Gastroesophageal sphincter (tissue), 4 donors: ENCODE data around the gene CHRNA9. TPM values are rescaled to one million over a fixed set of nuclear protein-coding genes. Genes with fewer than 3 reads are reported as not detected.

Source experiments
- ATAC-seq: fragments of 150-250 bp; one replicate; pipeline ENCODE4 v1.9.1; 2016; ENCODE audit warnings: mild to moderate bottlenecking, moderate library complexity
- H3K27ac ChIP-seq, 4 donors: fragments of 200-600 bp; sonication (generic) in 3 of 4; 1 replicate in 3 of 4; 2 replicates in 1 of 4; pipeline ENCODE4 v1.5.1; 2016 to 2019
- H3K27me3 ChIP-seq: fragments of 200-600 bp; sonication (generic); one replicate; pipeline ENCODE4 v1.5.1; 2019
- H3K36me3 ChIP-seq, 2 donors: fragments of 200-600 bp; sonication (generic); one replicate each; pipeline ENCODE4 v1.5.1; 2019; ENCODE audit warnings: control low read depth in 1 of 2
- H3K4me1 ChIP-seq, 3 donors: fragments of 200-600 bp; sonication (generic); 1 replicate in 2 of 3; 2 replicates in 1 of 3; pipeline ENCODE4 v1.5.1; 2016 to 2019; ENCODE audit warnings: control low read depth in 2 of 3
- H3K4me3 ChIP-seq, 2 donors: fragments of 200-600 bp; sonication (generic); one replicate each; pipeline ENCODE4 v1.5.1; 2019; ENCODE audit warnings: mild to moderate bottlenecking in 1 of 2, moderate library complexity in 1 of 2
- H3K9me3 ChIP-seq, 3 donors: fragments of 200-600 bp; sonication (generic); one replicate each; pipeline ENCODE4 v1.5.1; 2017 to 2019; ENCODE audit warnings: control low read depth in 2 of 3
- CTCF ChIP-seq, 4 experiments: fragments of 200-600 bp in 2 of 4; fragments of 450-650 bp in 2 of 4; sonication (generic) in 1 of 4; IDR thresholded peaks; one replicate each; pipeline ENCODE4 v1.5.1; 2017 to 2019; ENCODE audit warnings: antibody characterized with exemption in 4 of 4, mild to moderate bottlenecking in 2 of 4, moderate library complexity in 2 of 4
- EP300 ChIP-seq: sonication (generic); formaldehyde crosslinking; IDR thresholded peaks from one replicate; pipeline ENCODE4 v1.6.1; 2017; ENCODE audit warnings: antibody characterized with exemption, mild to moderate bottlenecking
- POLR2A ChIP-seq, 2 donors: fragments of 450-650 bp; IDR thresholded peaks; one replicate each; pipeline ENCODE4 v1.6.1; 2017; ENCODE audit warnings: antibody characterized with exemption in 2 of 2, mild to moderate bottlenecking in 2 of 2, moderate library complexity in 1 of 2
- POLR2AphosphoS5 ChIP-seq: sonication (generic); formaldehyde crosslinking; IDR thresholded peaks from one replicate; pipeline ENCODE4 v1.6.1; 2017; ENCODE audit warnings: antibody characterized with exemption
- WGBS, 2 donors: methylation state at CpG; one replicate each; pipeline ENCODE4 v1.1.5; 2018; ENCODE audit warnings: low coverage in 1 of 2; 5-methylcytosine and 5-hydroxymethylcytosine counted together
- total RNA-seq, 4 donors: library from RNA; depleted of rRNA; stranded (reverse); fragments of >200 nt; gene quantifications; one replicate each; pipeline ENCODE4 v1.1.0, GENCODE V29; 2016

Gene CHRNA9
- total RNA-seq, 4 donors from 2014 or later, result not detected

- Histone ChIP-seq H3K9me3 (no peaks in the 10 kb centered on the region), H3K36me3 (no peaks in the 10 kb centered on the region), H3K4me1 (no peaks in the 10 kb centered on the region), H3K4me3 (no peak overlapping the region), H3K27ac (no peak overlapping the region), H3K27me3 (no peaks in the 10 kb centered on the region)
- TF ChIP-seq POLR2A (IDR thresholded peaks at IDR 0.05), result no peak
- no peak for TF ChIP-seq CTCF (IDR thresholded peaks at IDR 0.05)
- no peak for TF ChIP-seq POLR2AphosphoS5
- no peak for TF ChIP-seq EP300
- WGBS, 2 donors, result 72 to 73% methylated on average over 5 to 8 of the region's 8 CpGs
- ATAC-seq, result no peak
These were observed 3.9 kb upstream of the CHRNA9 start for GRCh38 chr4:40331101-40331745.

GRCh38 chr4:40331961-40332360 is 3.2 kb upstream of the CHRNA9 start:
- no peaks in the 10 kb centered on the region for H3K4me1 ChIP-seq
- TF ChIP-seq POLR2AphosphoS5, result no peak

DNA sequence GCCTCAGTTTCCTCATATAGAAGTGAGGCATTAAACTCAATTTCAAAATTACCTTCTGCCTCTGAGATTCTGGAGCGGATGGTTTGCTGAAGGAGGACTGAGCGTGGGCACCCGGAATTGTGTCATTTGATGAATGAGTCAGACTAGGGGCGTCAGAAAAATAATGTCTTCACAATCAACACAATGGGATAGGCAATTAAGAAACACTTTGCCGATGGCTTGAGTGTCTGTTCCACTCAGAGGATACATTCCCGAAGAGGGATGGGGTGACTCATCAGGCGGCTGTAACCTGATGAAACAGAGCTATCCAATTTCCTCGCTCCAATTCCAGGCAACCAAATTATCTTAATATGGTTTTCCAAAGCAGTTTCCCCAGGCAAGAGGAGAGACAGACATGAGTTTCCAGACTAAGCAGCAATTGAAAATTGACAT is 1.2 kb upstream of the CHRNA9 start:
- Histone ChIP-seq H3K4me1 (no peaks in the 10 kb centered on the region), H3K36me3 (no peaks in the 10 kb centered on the region), H3K27me3 (no peaks in the 10 kb centered on the region), H3K9me3 (no peaks in the 10 kb centered on the region), H3K4me3 (no peak overlapping the region), H3K27ac (no peak overlapping the region)
- no peak for TF ChIP-seq POLR2A (IDR thresholded peaks at IDR 0.05)
- TF ChIP-seq CTCF (IDR thresholded peaks at IDR 0.05), result no peak
- no peak for TF ChIP-seq POLR2AphosphoS5
- TF ChIP-seq EP300, result no peak
- no peak for ATAC-seq
- 73 to 79% methylated on average over 4 to 8 of the region's 8 CpGs for WGBS, 2 donors

More at GRCh38 chr4:40331961-40332360, 3.2 kb upstream of the CHRNA9 start:
- no peaks in the 10 kb centered on the region for H3K9me3 ChIP-seq
- WGBS, 2 donors, result 94 to 100% methylated on average over 2 of the region's 3 CpGs
- ATAC-seq, result no peak
- no peaks in the 10 kb centered on the region for H3K27me3 ChIP-seq
- no peak overlapping the region for H3K27ac ChIP-seq
- no peak overlapping the region for H3K4me3 ChIP-seq
- H3K36me3 ChIP-seq, result no peaks in the 10 kb centered on the region

GRCh38 chr4:40335525-40335894 is 377 bp downstream of the CHRNA9 start:
- no peak for ATAC-seq

DNA sequence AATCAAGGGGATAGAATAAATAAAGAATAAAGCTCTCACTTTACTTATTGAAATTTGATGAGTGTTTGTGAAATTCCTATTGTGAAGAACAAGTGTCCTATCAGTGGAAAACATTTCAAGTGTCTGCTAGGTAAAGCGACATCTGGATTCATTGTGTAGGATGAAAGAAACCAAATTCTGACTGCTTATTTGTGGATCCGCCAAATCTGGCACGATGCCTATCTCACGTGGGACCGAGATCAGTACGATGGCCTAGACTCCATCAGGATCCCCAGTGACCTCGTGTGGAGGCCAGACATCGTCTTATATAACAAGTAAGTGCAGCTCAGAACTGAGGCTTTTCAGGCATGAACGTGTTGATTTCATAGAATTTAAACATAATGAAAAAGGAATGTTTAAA is 1.9 kb downstream of the CHRNA9 start:
- Histone ChIP-seq H3K4me1 (no peaks in the 10 kb centered on the region), H3K4me3 (no peak overlapping the region), H3K27ac (no peak overlapping the region), H3K9me3 (no peaks in the 10 kb centered on the region), H3K36me3 (no peaks in the 10 kb centered on the region), H3K27me3 (no peaks in the 10 kb centered on the region)
- WGBS, 2 donors, result 75% methylated on average over 5 to 9 of the region's 9 CpGs
- ATAC-seq, result no peak
- TF ChIP-seq POLR2AphosphoS5 (no peak), CTCF (IDR thresholded peaks at IDR 0.05) (no peak), EP300 (no peak), POLR2A (IDR thresholded peaks at IDR 0.05) (no peak)

More at GRCh38 chr4:40335525-40335894, 377 bp downstream of the CHRNA9 start:
- Histone ChIP-seq H3K4me1 (no peaks in the 10 kb centered on the region), H3K27ac (no peak overlapping the region), H3K4me3 (no peak overlapping the region), H3K27me3 (no peaks in the 10 kb centered on the region), H3K36me3 (no peaks in the 10 kb centered on the region), H3K9me3 (no peaks in the 10 kb centered on the region)
- TF ChIP-seq POLR2AphosphoS5 (no peak), CTCF (IDR thresholded peaks at IDR 0.05) (no peak), POLR2A (IDR thresholded peaks at IDR 0.05) (no peak), EP300 (no peak)
- 69 to 86% methylated on average over 3 to 4 of the region's 4 CpGs for WGBS, 2 donors
